ENCODE data around the gene SPTLC3. TPM values are rescaled to one million over a fixed set of nuclear protein-coding genes. Genes with fewer than 3 reads are reported as not detected.

Gene SPTLC3
- total RNA-seq, 2 experiments from 2014 or later: 1.1 to 1.2 TPM

DNA sequence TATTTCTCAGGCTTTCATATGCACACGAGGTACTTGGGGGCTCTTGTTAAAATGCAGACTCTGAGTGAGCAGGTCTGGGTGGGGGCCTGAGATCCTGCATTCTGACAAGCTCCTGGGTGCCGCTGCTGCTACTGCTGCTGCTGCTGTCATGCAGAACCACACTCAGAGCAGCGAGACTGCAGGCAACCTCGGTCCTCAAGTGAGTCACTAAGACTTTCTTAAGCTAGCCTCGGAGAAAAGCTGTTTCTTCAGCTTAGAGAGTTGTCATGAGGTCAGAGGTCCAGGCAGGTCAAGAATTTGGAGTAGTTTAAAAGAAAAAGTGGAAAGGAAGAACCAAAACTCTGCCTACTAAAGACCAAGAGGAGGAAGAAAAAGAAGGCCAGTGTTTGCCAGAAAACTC is 92.9 kb downstream of the SPTLC3 start:
- no peak overlapping the region for H3K4me3 Mint-ChIP-seq
- POLR2A ChIA-PET: no interaction called here
- no peaks in the 10 kb centered on the region for H3K4me1 Mint-ChIP-seq
- H3K9me3 Mint-ChIP-seq: no peaks in the 10 kb centered on the region
- DNase-seq: no peak
- H3K27me3 Mint-ChIP-seq: no peaks in the 10 kb centered on the region
- no peaks in the 10 kb centered on the region for H3K36me3 Mint-ChIP-seq (ENCODE audit: low read depth)
- no peak overlapping the region for H3K27ac Mint-ChIP-seq
- CTCF ChIA-PET: no interaction called here

DNA sequence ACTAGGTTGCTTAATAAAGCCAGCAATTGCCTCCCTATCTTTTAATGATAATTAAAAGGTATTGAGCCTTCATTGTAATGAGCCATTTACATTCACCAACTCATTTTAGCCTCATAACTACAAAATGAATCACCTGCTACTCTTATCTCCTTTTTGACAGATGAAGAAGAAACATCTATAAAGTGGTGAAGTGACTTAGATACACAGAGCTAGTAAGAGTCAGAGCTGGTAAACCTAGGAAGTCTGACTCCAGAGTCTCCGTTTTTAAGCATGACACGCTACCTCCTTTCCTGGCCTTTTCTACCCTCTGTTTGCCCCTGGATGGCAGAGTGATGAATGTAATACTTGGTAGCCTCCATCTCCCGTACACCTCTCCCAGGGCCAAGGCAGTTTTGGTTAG is 93.5 kb downstream of the SPTLC3 start:
- no peaks in the 10 kb centered on the region for H3K4me1 Mint-ChIP-seq
- H3K27me3 Mint-ChIP-seq: no peaks in the 10 kb centered on the region
- H3K36me3 Mint-ChIP-seq (ENCODE audit: low read depth): no peaks in the 10 kb centered on the region
- no peaks in the 10 kb centered on the region for H3K9me3 Mint-ChIP-seq
- POLR2A ChIA-PET: no interaction called here
- no peak overlapping the region for H3K27ac Mint-ChIP-seq
- H3K4me3 Mint-ChIP-seq: no peak overlapping the region
- CTCF ChIA-PET: no interaction called here
- no peak for DNase-seq

DNA sequence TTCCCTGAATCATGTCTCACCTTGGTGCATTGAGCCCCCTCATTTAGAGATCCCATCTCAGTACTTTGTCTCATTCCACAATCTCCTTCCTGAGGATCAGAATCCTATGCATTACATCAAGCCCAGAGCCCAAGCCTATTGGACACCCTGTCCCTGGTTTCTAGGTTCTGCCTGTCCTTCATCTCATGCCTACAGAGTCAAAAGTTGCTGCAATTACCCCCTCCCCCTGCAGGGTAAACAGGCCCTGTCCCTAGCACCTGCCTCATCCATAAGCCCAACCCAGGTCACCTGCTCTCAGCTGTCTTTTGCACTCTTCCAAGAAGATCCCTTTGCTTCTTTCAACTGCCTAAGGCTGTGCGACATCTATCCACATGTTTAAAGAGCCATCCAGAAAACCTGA is 93.9 kb downstream of the SPTLC3 start:
- Mint-ChIP-seq H3K4me3 (no peak overlapping the region), H3K27ac (no peak overlapping the region), H3K36me3 (ENCODE audit: low read depth) (no peaks in the 10 kb centered on the region), H3K9me3 (no peaks in the 10 kb centered on the region), H3K4me1 (no peaks in the 10 kb centered on the region), H3K27me3 (no peaks in the 10 kb centered on the region)
- POLR2A ChIA-PET: no interaction called here
- CTCF ChIA-PET: no interaction called here
- DNase-seq: no peak

DNA sequence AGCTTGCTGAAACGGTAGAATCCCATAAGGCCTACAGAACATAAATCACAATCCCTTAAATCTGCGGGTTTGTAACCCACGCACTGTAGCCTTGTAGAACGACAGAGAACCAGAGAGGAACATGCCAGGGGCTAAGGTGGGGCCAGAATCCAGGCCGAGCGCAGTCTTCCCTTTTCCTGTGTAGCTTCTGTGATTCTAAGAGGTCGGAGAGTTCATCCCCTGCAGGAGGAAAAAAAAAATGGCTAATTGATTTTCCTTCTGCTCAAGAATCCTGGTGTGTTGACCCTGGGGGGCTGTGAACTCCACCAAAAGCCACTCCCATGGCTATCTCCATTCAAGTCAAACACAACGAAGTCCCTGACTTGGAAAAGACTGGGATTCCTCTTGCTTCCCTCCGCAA is 96.3 kb downstream of the SPTLC3 start:
- CTCF ChIA-PET: interaction anchor here (1.2 kb wide), 1 partner anchor 198 kb away, joined by 3 read pairs; no protein-coding TSS in a partner anchor
- DNase-seq: no peak
- no peaks in the 10 kb centered on the region for H3K9me3 Mint-ChIP-seq
- no peak overlapping the region for H3K4me3 Mint-ChIP-seq
- no peaks in the 10 kb centered on the region for H3K27me3 Mint-ChIP-seq
- no peaks in the 10 kb centered on the region for H3K4me1 Mint-ChIP-seq
- no peaks in the 10 kb centered on the region for H3K36me3 Mint-ChIP-seq (ENCODE audit: low read depth)
- H3K27ac Mint-ChIP-seq: no peak overlapping the region
- POLR2A ChIA-PET: no interaction called here

DNA sequence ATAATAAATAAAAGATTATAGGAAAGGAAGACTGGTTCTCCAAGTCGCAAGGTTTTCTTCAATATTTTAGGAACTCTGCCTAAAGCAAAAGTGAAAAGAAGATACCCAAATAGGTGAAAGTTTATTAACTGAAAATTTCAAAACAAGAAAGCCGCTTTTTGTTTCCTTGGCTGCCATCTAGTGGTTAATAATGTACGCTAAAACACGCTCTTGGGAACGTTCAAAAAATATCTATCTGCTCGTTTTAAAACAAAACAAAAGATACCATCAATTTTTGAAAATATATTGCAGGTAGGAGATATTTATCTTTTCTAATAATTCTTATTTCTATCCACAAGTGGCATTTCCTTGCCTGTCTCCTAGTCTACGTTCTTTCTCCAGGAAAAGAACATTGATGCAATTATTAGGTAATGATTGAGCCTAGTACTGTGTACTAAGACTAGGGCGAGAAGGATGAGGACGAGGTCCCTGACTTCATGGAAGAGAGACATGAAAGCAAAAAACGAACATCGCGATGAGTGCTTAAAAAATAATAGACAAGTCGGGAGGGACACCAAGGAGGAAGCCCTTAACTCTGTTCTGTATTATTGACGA is 97.2 kb downstream of the SPTLC3 start:
- no peaks in the 10 kb centered on the region for H3K9me3 Mint-ChIP-seq
- no peaks in the 10 kb centered on the region for H3K27me3 Mint-ChIP-seq
- no peaks in the 10 kb centered on the region for H3K4me1 Mint-ChIP-seq
- no peak overlapping the region for H3K27ac Mint-ChIP-seq
- ChIA-PET POLR2A (no interaction called here), CTCF (no interaction called here)
- no peaks in the 10 kb centered on the region for H3K36me3 Mint-ChIP-seq (ENCODE audit: low read depth)
- DNase-seq: peak; percentile 20
- no peak overlapping the region for H3K4me3 Mint-ChIP-seq

DNA sequence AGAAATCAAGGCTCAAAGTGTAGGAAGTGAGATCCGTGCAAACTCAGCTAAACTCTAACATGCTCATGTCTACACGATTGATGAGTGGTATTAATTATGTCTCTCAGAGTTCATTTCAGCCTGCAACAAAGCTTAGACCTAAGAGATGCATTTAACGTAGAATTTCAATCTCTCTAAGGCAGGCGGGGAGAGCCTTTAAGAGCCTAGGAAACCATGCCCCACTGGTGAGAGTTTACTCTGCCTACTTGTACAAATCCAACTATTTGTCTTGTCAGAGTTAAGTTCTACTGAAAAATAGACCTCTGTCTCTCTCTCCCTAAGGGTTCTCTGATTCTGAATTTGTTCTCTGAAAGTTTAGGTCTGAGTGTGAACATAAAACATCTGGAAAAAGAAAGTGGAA is 100.9 kb downstream of the SPTLC3 start:
- no peaks in the 10 kb centered on the region for H3K27me3 Mint-ChIP-seq
- H3K27ac Mint-ChIP-seq: no peak overlapping the region
- no peak overlapping the region for H3K4me3 Mint-ChIP-seq
- POLR2A ChIA-PET: no interaction called here
- no peaks in the 10 kb centered on the region for H3K36me3 Mint-ChIP-seq (ENCODE audit: low read depth)
- no peaks in the 10 kb centered on the region for H3K4me1 Mint-ChIP-seq
- CTCF ChIA-PET: interaction anchor here (0.7 kb wide), 1 partner anchor 160 kb away, joined by 3 read pairs; no protein-coding TSS in a partner anchor
- no peaks in the 10 kb centered on the region for H3K9me3 Mint-ChIP-seq
- DNase-seq: no peak

DNA sequence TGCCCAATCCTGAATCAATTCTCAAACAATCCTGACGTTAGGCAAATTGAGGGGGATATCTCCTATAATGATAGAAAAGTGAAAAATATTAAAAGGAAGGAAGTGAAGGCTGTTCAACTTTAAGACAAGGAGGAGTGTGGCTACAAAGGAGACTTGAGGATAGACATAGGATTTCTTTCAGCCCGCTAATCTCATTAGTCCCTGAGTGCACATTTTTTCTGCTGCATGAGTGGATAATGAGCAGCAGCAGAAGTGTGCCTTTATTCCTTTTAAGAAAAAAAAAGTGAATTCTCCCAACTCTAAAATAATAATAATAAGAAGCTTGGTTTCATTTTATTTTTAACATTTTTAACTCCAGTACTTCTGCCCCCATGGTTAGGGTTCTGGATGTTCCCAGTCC is 102.0 kb downstream of the SPTLC3 start:
- POLR2A ChIA-PET: no interaction called here
- Mint-ChIP-seq H3K36me3 (ENCODE audit: low read depth) (no peaks in the 10 kb centered on the region), H3K9me3 (no peaks in the 10 kb centered on the region), H3K4me1 (no peaks in the 10 kb centered on the region), H3K4me3 (no peak overlapping the region), H3K27me3 (no peaks in the 10 kb centered on the region), H3K27ac (no peak overlapping the region)
- DNase-seq: no peak
- CTCF ChIA-PET: no interaction called here

DNA sequence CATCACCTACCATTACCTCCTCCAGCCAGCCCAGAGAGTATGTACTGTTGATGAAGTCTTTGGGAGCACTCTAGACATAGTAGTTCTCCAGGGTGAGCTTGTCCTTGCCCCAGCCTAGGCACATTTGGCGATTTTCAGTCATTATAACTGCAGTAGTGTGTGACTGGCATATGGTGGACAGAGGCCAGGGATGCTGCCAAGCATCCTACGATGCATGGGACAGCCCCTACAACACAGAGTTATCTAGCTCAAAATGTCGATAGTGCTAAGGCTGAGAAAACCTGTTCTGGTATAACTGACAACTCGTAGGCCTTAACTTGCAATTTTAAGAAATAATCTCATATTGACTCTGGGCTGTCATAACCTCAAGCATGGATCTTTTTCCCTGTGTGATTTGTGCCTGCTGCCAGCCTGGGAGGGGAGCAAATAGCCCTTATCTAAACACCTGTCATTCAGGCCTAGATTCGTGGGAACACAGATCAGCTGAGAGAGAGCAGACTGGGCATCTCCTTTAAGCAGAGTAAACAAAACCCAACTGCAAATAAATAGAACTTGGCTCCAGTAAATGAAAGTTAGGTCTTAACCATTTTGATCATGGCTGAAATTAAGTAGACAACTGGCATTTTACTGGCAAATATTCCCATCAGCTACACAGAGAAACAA is 102.6 kb downstream of the SPTLC3 start:
- POLR2A ChIA-PET: no interaction called here
- DNase-seq: no peak
- Mint-ChIP-seq H3K27me3 (no peaks in the 10 kb centered on the region), H3K36me3 (ENCODE audit: low read depth) (no peaks in the 10 kb centered on the region), H3K4me1 (no peaks in the 10 kb centered on the region), H3K9me3 (no peaks in the 10 kb centered on the region), H3K27ac (no peak overlapping the region), H3K4me3 (no peak overlapping the region)
- CTCF ChIA-PET: interaction anchor here (0.6 kb wide), 1 partner anchor 206 kb away, joined by 3 read pairs; no protein-coding TSS in a partner anchor

DNA sequence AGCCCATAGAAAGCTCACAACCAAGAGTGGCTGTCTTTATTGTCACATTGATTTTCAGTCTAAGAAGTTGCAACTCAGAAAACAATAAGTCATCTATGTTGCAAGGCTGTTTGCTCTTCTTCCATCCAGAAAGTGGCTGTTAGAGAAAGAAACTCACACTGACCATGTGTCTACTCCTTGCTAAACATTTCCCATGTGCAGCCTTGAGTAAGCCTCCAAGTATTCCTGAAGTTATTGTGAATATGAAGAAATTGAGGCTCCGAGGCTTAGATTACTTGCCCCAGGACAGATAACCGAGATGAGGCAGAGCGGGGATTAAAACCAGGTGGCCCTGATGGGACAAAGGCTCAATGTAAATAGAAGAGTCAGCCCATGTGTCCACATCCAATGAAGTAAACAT is 105.0 kb downstream of the SPTLC3 start:
- H3K9me3 Mint-ChIP-seq: no peaks in the 10 kb centered on the region
- H3K27ac Mint-ChIP-seq: no peak overlapping the region
- H3K36me3 Mint-ChIP-seq (ENCODE audit: low read depth): no peaks in the 10 kb centered on the region
- CTCF ChIA-PET: no interaction called here
- H3K27me3 Mint-ChIP-seq: no peaks in the 10 kb centered on the region
- no peak for DNase-seq
- no peak overlapping the region for H3K4me3 Mint-ChIP-seq
- H3K4me1 Mint-ChIP-seq: no peaks in the 10 kb centered on the region
- POLR2A ChIA-PET: no interaction called here

DNA sequence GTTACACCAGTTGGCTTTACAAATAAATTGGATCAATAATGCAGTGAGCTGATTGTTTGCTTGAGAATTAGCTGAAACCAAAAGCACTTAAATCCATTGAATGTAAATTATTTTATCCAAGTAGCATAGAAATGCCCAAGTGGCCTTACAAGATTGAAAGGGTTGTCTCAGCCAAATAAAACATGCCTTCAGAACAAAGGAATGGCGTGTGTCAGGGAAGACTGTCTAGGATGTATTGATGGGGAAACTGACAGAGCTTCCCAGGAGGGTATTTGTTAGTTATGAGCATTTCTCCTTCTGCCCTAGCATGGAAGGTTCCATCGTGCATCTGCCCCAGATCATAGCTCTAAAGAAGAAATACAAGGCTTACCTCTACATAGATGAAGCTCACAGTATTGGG is 108.4 kb downstream of the SPTLC3 start:
- POLR2A ChIA-PET: no interaction called here
- Mint-ChIP-seq H3K27me3 (no peaks in the 10 kb centered on the region), H3K4me1 (no peaks in the 10 kb centered on the region), H3K27ac (no peak overlapping the region), H3K9me3 (no peaks in the 10 kb centered on the region), H3K36me3 (ENCODE audit: low read depth) (no peaks in the 10 kb centered on the region), H3K4me3 (no peak overlapping the region)
- no peak for DNase-seq
- CTCF ChIA-PET: interaction anchor here (0.9 kb wide), 1 partner anchor 185 kb away, joined by 4 read pairs; no protein-coding TSS in a partner anchor

DNA sequence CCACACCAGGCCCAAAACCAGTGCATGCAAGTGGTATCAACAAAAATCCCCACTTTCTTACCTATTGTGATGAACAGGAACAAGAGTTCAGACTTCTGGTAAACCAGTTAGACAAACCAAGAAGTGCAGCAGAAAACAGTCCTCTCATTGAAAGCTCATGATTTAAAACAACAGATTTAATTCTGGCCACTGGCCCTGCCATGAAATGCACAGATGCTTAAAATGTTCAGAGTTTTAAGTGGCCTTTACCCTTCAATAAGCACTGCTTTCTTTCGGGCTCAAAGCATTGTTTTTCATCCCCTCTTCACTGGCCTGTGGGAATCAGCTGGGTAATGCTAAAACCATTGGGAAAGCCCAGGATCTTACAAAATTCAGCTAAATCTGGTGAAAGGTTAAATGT is 109.9 kb downstream of the SPTLC3 start:
- Mint-ChIP-seq H3K27ac (no peak overlapping the region), H3K4me1 (no peaks in the 10 kb centered on the region), H3K36me3 (ENCODE audit: low read depth) (no peaks in the 10 kb centered on the region), H3K4me3 (no peak overlapping the region), H3K27me3 (no peaks in the 10 kb centered on the region), H3K9me3 (no peaks in the 10 kb centered on the region)
- no peak for DNase-seq
- ChIA-PET CTCF (interaction anchor here (0.9 to 1.2 kb wide), 2 partner anchors 143 to 184 kb away, joined by 5 to 6 read pairs; no protein-coding TSS in a partner anchor), POLR2A (no interaction called here)

DNA sequence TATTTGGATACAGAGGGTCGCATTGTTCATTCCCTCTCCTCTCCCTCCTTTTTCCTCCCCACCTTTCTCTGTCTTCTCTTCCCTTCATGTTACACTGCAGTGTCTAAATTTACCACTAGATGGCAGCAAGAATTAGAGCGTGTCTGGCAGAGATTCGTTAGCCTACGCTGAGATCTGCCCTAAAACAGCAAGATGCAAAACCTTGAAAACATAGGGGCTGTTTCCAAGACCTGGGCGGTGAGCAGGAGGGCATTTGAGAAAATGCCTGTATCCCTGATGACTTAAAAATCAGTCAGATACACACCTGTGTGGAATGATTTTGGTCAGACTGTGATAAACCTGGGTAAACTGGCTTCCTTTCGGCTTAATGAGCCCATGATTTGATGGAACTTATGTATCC is 110.8 kb downstream of the SPTLC3 start:
- DNase-seq: peak; percentile 60
- no peaks in the 10 kb centered on the region for H3K9me3 Mint-ChIP-seq
- ChIA-PET POLR2A (no interaction called here), CTCF (interaction anchor here (1.2 kb wide), 1 partner anchor 183 kb away, joined by 6 read pairs; no protein-coding TSS in a partner anchor)
- no peaks in the 10 kb centered on the region for H3K27me3 Mint-ChIP-seq
- no peaks in the 10 kb centered on the region for H3K36me3 Mint-ChIP-seq (ENCODE audit: low read depth)
- no peak overlapping the region for H3K27ac Mint-ChIP-seq
- H3K4me3 Mint-ChIP-seq: no peak overlapping the region
- no peaks in the 10 kb centered on the region for H3K4me1 Mint-ChIP-seq

DNA sequence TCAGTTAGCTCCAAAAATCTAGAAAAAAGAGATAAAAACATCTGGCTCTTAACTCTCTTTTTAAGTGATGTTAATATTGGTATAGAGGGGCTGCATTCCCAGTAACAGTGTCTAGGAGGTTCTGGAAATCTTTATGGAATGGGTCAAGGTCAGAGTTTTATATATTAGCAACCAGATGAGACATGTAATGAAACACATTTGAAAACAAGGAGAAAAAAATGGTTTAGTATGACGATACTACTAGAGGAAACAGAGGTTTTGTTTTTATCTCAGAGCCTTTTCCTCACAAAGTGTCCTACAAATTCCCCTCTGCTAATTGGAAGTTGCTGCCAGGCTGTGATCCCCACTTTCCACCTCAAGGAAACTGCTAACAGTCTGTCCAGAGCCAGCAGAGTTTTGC is 111.7 kb downstream of the SPTLC3 start:
- ChIA-PET POLR2A (no interaction called here), CTCF (no interaction called here)
- no peak for DNase-seq
- Mint-ChIP-seq H3K27ac (no peak overlapping the region), H3K27me3 (no peaks in the 10 kb centered on the region), H3K36me3 (ENCODE audit: low read depth) (no peaks in the 10 kb centered on the region), H3K9me3 (no peaks in the 10 kb centered on the region), H3K4me1 (no peaks in the 10 kb centered on the region), H3K4me3 (no peak overlapping the region)

All from activated CD4-positive, alpha-beta T cell treated with anti-CD3 and anti-CD28 coated beads, Interleukin-2, amount 10 ng/mL, durations not matched to agents 7 days and 5 days (primary cell).